ENCODE measurements around the gene MYOZ1.
A peak's percentile ranks its signal among the peaks of the same experiment; 100 is the strongest.

MYOZ1 gene

DNA sequence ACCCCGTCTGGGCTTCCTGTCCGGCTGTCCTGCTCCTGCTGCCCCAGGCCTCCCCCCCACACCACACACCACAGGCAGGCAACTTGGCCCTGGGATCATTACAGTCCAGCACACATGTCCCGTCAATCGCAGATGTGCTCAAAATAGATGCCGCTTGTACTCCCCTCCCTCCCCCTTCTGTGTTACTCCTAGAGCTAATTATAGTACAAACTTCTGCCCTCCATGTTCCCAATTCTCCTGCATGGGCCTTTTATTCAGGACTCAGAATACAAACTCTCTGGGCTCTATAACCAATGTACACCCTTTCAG lies 14.7 kb upstream of the MYOZ1 start, which contains the start of gene SYNPO2L:
Gene SYNPO2L, minus strand, starts transcription at position 40 of the 309 bp plus-strand sequence. CDS start 107 bp downstream, outside the sequence.
- no peak within 1 kb of the TSS for H3K27ac ChIP-seq
- TF ChIP-seq, protein P1, sequence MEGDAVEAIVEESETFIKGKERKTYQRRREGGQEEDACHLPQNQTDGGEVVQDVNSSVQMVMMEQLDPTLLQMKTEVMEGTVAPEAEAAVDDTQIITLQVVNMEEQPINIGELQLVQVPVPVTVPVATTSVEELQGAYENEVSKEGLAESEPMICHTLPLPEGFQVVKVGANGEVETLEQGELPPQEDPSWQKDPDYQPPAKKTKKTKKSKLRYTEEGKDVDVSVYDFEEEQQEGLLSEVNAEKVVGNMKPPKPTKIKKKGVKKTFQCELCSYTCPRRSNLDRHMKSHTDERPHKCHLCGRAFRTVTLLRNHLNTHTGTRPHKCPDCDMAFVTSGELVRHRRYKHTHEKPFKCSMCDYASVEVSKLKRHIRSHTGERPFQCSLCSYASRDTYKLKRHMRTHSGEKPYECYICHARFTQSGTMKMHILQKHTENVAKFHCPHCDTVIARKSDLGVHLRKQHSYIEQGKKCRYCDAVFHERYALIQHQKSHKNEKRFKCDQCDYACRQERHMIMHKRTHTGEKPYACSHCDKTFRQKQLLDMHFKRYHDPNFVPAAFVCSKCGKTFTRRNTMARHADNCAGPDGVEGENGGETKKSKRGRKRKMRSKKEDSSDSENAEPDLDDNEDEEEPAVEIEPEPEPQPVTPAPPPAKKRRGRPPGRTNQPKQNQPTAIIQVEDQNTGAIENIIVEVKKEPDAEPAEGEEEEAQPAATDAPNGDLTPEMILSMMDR (IDR thresholded peaks at IDR 0.05; ENCODE audit: low read depth, low read length, missing control alignments), result no peak
- in situ Hi-C loops (cut with HindIII; ENCODE audit: low pct_ligation_motif_present, low sequenced_read_pairs), result no loop called here
- DNase-seq, result no peak
- H3K4me3 ChIP-seq (ENCODE audit: low read depth, low read length), result no peak within 1 kb of the TSS
- no peaks in the 10 kb centered on the region for H3K36me3 ChIP-seq (replicated peaks)
- H3K27me3 ChIP-seq (replicated peaks), result no peaks in the 10 kb centered on the region

DNA sequence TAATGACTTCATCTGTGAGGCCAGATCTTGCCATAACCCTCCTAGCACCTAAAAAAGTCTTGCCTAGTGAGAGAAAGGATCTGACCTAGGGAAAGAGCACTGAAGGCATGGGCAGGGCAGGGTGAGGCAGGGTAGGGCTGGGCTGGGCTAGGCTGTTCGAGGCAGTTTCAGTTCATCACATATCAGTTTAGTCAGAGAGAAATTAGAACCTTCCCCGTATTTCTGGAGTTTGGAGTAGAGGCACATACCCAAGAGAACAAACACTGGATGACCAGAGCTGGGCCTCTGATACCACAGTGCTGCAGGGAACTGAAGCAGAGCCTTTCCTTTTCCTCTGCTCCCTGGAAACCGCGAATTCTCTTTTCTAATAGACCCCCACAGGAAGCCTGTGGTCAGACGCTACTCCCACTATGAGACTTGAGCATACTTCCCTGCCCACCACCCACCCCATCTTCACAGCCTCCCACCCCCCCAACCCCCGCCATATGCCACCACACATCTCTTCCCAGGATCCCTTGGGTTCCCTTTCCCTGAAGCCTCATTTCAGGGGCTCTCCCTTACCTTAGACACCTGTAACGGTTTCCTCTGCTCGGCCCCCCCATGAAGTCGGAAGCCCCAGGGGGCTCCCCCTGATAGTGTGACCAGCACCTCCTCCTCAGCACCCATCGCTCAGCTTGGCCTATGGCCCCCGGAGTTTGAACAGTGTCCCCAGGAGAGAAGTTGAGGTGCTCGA lies 14.1 kb upstream of the MYOZ1 start:
- H3K27me3 ChIP-seq (replicated peaks), result no peaks in the 10 kb centered on the region
- TF ChIP-seq, protein P1 (IDR thresholded peaks at IDR 0.05; ENCODE audit: low read depth, low read length, missing control alignments), result no peak

DNA sequence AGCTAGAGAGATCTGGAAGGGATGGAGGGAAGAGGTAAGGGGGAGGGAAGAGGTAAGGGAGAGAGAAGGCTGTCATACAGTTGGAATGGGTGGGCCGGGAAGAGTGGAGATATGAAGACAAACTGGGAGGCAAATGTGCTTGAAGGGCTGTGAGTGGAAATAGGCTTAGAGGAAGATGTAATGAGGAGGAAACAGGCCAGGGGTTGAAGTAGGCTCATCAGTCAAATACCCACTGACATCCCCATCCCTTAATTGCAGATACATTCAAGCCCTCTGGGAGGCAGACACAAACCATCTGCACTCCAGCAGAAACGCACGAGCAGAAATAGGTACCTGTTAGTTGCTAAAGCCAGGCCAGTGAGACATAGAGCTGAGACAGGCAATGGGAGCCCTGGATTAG lies 12.4 kb upstream of the MYOZ1 start:
- H3K36me3 ChIP-seq (replicated peaks), result no peaks in the 10 kb centered on the region
- no peaks in the 10 kb centered on the region for H3K27me3 ChIP-seq (replicated peaks)
- no peak overlapping the region for H3K4me3 ChIP-seq (ENCODE audit: low read depth, low read length)
- no peak overlapping the region for H3K27ac ChIP-seq
- peak; percentile 34 for DNase-seq
- TF ChIP-seq, protein P1 (IDR thresholded peaks at IDR 0.05; ENCODE audit: low read depth, low read length, missing control alignments), result peak; percentile 49
- in situ Hi-C loops (cut with HindIII; ENCODE audit: low pct_ligation_motif_present, low sequenced_read_pairs), result no loop called here

More for the DNA sequence above, 14.1 kb upstream of the MYOZ1 start:
- DNase-seq, result no peak
- Histone ChIP-seq H3K27ac (no peak overlapping the region), H3K36me3 (replicated peaks) (no peaks in the 10 kb centered on the region), H3K4me3 (ENCODE audit: low read depth, low read length) (no peak overlapping the region)
- in situ Hi-C loops (cut with HindIII; ENCODE audit: low pct_ligation_motif_present, low sequenced_read_pairs), result no loop called here

DNA sequence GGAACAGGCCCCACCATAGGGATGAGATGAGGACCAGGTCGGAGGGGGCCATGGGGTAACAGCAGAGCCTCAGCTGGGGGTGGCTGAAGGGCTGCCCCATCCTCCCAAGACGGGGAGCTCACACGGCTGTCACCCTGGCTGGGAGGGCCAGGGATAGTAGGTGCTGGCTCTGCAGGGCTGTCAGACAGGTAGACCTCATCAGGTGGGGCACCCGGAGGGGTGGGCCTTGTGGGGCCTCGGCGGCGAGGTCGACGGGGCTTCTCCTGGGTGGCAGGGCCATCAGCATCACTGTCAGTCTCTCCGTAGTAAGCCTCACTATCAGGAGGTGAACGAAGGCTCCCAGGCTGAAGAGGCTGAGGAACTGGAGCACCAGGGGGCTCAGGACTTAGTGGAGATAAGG lies 11.9 kb upstream of the MYOZ1 start:
- in situ Hi-C loops (cut with HindIII; ENCODE audit: low pct_ligation_motif_present, low sequenced_read_pairs), result no loop called here
- no peak for DNase-seq
- no peaks in the 10 kb centered on the region for H3K27me3 ChIP-seq (replicated peaks)
- H3K4me3 ChIP-seq (ENCODE audit: low read depth, low read length), result no peak overlapping the region
- H3K36me3 ChIP-seq (replicated peaks), result no peaks in the 10 kb centered on the region
- no peak overlapping the region for H3K27ac ChIP-seq
- TF ChIP-seq, protein P1 (IDR thresholded peaks at IDR 0.05; ENCODE audit: low read depth, low read length, missing control alignments), result no peak

DNA sequence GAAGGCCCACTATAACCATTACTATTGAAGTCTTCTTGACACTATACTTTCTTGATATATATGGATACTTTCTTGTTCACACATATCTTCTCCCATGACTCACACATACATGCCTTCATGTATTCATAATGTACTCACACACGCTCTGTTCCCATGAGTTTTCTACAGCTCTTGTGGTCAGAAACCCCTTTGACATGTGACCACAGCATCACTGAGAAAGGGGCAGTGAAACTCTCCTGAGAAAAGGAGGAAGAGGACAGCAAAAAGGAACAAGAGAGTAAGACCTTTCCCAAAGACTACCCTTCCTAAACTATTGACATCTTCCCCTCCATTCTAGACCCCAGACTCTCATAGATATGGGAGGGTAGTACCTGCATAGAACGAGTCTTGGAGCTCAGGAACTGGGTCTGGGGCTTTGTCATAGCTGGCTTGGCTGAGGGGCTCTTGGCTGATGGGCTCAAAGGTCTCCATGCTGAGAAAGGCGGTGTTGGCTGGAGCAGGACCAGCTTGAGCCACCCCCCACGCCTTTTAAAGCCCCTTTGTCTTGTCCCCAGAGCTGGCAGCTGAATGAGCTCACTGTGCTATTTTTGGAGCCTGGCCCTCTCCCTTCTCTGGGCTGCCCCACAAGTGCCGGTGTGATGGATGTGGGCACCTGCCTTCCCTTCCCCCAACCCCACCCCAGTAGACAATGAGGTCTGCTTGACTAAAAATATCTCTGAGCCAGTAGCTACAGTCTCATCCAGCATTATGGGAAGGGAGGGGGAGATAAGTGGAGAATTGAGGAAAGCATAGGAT lies 9.5 kb upstream of the MYOZ1 start:
- DNase-seq, result peak; percentile 90
- in situ Hi-C loops (cut with HindIII; ENCODE audit: low pct_ligation_motif_present, low sequenced_read_pairs), result no loop called here
- TF ChIP-seq, protein P1 (IDR thresholded peaks at IDR 0.05; ENCODE audit: low read depth, low read length, missing control alignments), result no peak
- Histone ChIP-seq H3K4me3 (ENCODE audit: low read depth, low read length) (no peak overlapping the region), H3K27me3 (replicated peaks) (no peaks in the 10 kb centered on the region), H3K27ac (peak overlapping the region; percentile 97), H3K36me3 (replicated peaks) (no peaks in the 10 kb centered on the region)
